GM12872 (cell line): ENCODE measurements around the gene NCKAP5.

Experiments used
- TF ChIP-seq, protein P1 (sequence below): IDR thresholded peaks from 3 replicates; pipeline ENCODE4 v1.5.1; 2011; ENCODE audit warnings: low read depth, mild to moderate bottlenecking, low read length, moderate library complexity; ENCODE audit not compliant: insufficient read depth

NCKAP5 gene

DNA sequence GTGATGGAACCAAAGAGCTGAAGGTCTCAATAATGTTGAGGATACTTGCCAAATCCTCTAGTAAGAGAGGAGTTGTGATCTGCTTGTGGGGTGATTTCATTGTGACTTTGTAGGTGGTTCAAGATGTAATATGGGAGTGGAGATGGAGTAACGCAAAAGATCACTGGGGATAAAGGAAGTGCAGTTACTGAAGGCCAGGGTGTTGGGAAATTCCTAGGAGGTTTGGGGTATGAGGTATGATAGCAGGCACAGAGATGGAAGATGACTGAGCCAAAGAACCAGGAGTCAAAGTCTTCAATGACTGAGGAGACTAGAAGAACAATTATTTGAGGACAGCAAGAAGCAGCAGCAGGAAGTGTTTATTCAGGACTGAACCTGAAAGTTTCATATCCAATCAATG is 222.6 kb downstream of the NCKAP5 start:
- TF ChIP-seq, protein P1, sequence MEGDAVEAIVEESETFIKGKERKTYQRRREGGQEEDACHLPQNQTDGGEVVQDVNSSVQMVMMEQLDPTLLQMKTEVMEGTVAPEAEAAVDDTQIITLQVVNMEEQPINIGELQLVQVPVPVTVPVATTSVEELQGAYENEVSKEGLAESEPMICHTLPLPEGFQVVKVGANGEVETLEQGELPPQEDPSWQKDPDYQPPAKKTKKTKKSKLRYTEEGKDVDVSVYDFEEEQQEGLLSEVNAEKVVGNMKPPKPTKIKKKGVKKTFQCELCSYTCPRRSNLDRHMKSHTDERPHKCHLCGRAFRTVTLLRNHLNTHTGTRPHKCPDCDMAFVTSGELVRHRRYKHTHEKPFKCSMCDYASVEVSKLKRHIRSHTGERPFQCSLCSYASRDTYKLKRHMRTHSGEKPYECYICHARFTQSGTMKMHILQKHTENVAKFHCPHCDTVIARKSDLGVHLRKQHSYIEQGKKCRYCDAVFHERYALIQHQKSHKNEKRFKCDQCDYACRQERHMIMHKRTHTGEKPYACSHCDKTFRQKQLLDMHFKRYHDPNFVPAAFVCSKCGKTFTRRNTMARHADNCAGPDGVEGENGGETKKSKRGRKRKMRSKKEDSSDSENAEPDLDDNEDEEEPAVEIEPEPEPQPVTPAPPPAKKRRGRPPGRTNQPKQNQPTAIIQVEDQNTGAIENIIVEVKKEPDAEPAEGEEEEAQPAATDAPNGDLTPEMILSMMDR: no peak

DNA sequence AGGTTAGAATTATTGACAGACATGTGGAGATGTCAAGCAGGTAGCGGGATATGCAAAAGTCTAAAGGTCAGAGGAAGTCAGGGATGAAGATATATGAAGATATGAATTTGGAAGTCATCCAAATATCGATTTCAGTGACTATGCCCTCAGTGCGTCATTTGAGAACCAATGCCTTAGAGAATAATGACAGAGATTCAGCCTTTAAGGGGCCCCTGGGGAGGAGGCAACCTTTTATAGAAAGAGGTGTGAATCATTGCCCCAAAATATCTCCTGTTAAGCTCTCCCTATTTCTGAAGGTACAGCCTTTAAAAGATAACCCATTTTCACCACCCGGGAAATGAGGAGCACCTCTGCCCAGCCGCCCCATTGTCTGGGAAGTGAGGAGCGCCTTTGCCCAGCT is 223.4 kb downstream of the NCKAP5 start:
- TF ChIP-seq, protein P1: no peak

DNA sequence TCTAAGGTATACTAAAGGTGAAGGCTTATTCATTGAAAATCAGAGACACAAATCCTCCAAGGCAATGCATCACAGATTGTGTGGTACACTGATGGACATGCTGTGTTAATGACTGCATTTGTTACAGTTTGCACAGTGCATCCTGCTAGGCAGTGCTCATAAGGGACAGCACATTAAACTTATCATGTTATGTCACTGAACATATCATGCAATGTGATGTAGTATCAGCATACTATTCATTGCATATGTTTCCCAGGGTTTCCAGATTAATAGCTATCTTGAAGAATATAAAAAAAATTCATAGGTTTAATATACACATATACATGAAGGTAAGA is 225.3 kb downstream of the NCKAP5 start:
- TF ChIP-seq, protein P1: no peak

DNA sequence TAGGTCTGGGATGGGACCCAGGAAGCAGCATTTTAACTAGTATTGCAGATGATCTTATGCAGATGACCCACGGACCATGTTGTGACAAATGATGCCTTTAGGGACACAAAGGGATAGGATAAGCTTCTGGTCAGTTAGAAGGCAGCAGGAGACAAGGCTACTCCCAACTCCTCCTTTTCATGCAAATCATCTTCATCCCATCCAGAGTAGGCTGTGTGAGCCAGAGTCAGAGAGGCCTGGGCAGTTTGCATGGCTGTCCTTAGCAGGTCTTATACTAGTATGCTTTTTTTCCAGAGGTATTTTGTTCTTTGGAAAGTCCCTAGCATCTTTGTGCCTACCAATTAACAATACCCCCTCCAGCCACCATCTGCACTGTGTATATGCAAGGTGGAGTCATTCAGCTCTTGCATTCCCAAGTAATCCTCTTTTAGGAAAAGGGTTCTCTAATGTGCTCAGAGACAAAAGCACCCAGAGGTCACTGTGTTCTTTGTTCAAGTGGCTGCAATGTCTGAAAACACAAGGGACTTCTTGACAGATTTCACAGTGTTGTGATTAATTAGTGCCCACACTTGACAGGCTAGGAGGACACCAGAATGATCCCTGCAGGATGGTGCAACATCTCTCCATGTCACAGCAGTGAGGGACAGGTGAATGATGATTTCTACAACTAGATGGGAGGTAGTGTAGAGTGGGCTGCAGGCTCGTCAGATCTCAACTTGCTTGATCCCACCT is 225.8 kb downstream of the NCKAP5 start:
- TF ChIP-seq, protein P1: no peak

DNA sequence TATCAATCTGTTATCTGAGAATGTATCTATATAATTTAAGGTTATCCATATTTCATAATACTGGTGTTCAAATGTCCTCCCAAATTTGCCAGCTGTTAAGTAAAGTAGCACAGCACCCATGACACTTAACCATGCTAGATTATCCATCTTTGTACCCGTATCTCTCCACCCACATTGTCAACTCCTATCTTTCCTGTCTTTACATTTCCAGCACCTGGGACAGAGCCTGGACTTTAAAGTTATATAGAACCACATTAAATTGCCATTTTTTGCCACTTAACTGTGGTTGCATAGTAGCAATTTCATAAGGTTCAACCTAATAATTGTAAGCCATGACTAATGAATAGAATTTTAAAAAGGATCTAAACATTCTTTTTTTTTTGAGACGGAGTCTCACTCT is 226.7 kb downstream of the NCKAP5 start:
- TF ChIP-seq, protein P1: no peak

DNA sequence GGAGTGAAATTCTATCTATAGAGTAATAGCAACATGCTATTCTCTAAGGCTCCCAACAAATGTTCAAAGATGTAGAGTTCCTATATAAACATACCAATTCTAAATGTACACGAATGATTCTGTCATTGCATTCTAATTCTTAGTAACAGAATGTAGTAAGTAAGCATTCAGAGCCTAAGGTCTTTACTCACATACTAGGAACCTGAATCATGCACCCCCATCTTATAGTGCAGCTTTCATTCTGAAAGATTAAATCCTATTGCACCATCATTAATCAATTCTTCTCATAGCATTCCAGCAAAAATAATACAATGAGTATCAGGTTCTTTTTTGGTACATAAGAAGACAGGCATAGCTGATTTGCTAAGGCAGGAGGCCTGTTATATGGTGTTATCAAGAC is 230.0 kb downstream of the NCKAP5 start:
- TF ChIP-seq, protein P1: no peak

DNA sequence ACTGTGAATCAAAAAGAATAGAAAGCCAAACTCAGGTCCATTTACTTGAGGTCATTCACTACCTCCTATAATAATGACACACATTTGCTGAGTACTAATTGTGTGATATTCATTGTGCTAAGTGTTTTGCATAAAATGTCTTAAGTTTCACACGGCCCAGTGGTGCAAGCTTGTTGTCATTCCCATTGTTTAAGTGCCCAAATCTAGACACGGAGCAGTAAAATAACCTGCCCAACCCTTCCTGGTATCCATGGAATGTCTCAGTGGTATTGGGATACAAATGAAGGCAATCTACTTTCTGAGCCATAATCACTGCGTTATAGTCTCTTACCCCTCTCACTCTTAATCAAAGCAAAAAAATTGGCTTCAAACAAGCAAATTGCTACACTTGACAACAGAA is 233.3 kb downstream of the NCKAP5 start:
- TF ChIP-seq, protein P1: no peak
